Astrocyte (in vitro differentiated cells and primary cell): ENCODE results near the gene PLEK2.

Experiments
- CTCF ChIP-seq: IDR thresholded peaks from 2 replicates; pipeline ENCODE4 v1.5.1; 2011; ENCODE audit warnings: low read depth, mild to moderate bottlenecking, inconsistent platforms, low read length, moderate library complexity; ENCODE audit not compliant: insufficient read depth
- EZH2 ChIP-seq: IDR thresholded peaks from 2 replicates; pipeline ENCODE4 v1.6.1; 2012; ENCODE audit warnings: mild to moderate bottlenecking, low read length, inconsistent platforms; ENCODE audit not compliant: insufficient read depth

DNA sequence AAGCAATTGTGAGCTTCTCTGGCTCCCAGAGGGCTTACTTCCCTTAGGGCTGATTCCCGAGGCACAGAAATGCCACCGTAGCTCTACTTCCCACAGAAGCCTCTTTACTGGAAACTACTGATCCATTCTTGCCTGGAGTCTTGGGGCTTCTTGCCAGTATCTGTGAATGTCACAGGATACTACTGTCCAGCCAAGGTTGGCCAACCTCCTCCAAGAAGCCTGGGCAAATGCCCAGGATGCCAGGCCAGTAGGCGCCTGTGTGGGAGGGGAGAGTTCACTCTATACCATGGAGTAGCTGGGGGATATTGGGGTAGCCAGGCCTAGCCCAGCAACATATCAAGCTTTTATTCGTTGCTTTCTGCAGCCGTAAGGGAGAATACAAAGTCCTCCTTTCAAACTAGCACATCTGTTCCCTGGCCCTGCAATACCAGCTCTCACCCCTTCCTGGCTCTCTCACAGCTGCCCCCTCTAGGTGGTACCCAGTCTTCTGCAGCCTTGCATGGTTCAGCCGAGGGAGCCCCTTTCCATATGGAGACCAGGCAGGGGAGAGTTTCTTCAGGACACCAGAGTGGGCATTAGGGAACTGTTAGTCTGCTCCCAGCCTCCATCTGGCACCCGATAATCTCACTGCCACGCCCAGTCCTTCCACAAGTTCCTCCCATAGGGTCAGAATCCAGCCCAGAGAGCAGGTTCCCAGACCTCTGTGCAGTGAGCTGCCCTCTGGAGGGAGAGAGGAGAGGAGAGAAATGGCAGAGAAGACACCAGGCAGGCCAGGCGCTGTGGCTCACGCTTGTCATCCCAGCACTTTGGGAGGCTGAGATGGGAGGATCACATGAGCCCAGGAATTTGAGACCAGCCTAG, 24.3 kb upstream of the PLEK2 start:
- TF ChIP-seq CTCF (no peak), EZH2 (no peak)
